ENCODE results near the gene DTWD1. TPM values are rescaled to one million over a fixed set of nuclear protein-coding genes. Genes with fewer than 3 reads are reported as not detected.
"Not testable (repeated sequence)": the region's sequence is repeated elsewhere in the genome, so short reads cannot be mapped to it uniquely, and the experiment has no call there.

Gene DTWD1
- total and polyA plus RNA-seq, 2 donors (not counting 3 experiments of a cell fraction or from before 2014, with no cell fraction given): 4.6 to 20.1 TPM

- no peak overlapping the region for H3K9ac ChIP-seq (replicated peaks; ENCODE audit: extremely low read depth, insufficient read depth, low read length)
- H3K9me1 ChIP-seq (replicated peaks; ENCODE audit: control insufficient read depth, extremely low read depth, insufficient read depth, low read length): no peaks in the 10 kb centered on the region
- no peak for FAIRE-seq
- H3K79me2 ChIP-seq (ENCODE audit: control insufficient read depth, insufficient read depth, low read length): no peaks in the 10 kb centered on the region
- H3K27ac ChIP-seq (ENCODE audit: insufficient read depth, low read depth, low read length): no peak overlapping the region
- no peaks in the 10 kb centered on the region for H3K4me1 ChIP-seq (ENCODE audit: control insufficient read depth, extremely low read depth, insufficient read depth, low read length)
- no peaks in the 10 kb centered on the region for H3K9me3 ChIP-seq (replicated peaks; ENCODE audit: control insufficient read depth, insufficient read depth, low read length)
- dilution Hi-C loops (cut with MboI; ENCODE audit: extremely low pct_ligation_motif_present, low sequenced_read_pairs): no loop called here
- H3K4me3 ChIP-seq (replicated peaks in 1 of 3; ENCODE audit: insufficient read depth in 1 of 3, low read depth in 1 of 3, low read length in 3 of 3): no peak overlapping the region
- no peaks in the 10 kb centered on the region for H3K27me3 ChIP-seq (ENCODE audit: control insufficient read depth in 2 of 2, insufficient read depth in 2 of 2, low read length in 2 of 2)
- TF ChIP-seq POLR2AphosphoS5 (IDR thresholded peaks at IDR 0.05; ENCODE audit: insufficient read depth, low read depth, low read length) (no peak), FOS (IDR thresholded peaks at IDR 0.05; ENCODE audit: borderline replicate concordance, insufficient read depth, low read length) (no peak), CTCF (IDR thresholded peaks at IDR 0.05; ENCODE audit: extremely low read depth in 1 of 2, insufficient read depth in 1 of 2, low read depth in 1 of 2, low read length in 2 of 2) (no peak), MYC (IDR thresholded peaks at IDR 0.05; ENCODE audit: low read depth, low read length) (no peak), EZH2 (IDR thresholded peaks at IDR 0.05; ENCODE audit: borderline replicate concordance, low read depth, low read length, severe bottlenecking) (no peak), JUN (IDR thresholded peaks at IDR 0.05; ENCODE audit: borderline replicate concordance, insufficient read depth, insufficient read length, low read depth) (no peak), GATA2 (IDR thresholded peaks at IDR 0.05; ENCODE audit: insufficient read depth, insufficient read length, low read depth, low read length) (no peak), MAX (IDR thresholded peaks at IDR 0.05; ENCODE audit: insufficient read depth, insufficient read length) (no peak), POLR2A (IDR thresholded peaks at IDR 0.05; ENCODE audit: low read depth, low read length) (no peak)
- ChIA-PET CTCF (interaction anchor here (1.0 to 1.1 kb wide), 2 partner anchors 23 to 462 kb away, joined by 3 read pairs; no protein-coding TSS in a partner anchor), POLR2A (no interaction called here)
- no peaks in the 10 kb centered on the region for H4K20me1 ChIP-seq (replicated peaks; ENCODE audit: control insufficient read depth, extremely low read depth, insufficient read depth, low read length)
- no peak for DNase-seq (ENCODE audit: low read depth, low spot score)
- intact Hi-C loops (cut with micrococcal nuclease): no loop called here
- H2AFZ ChIP-seq (ENCODE audit: low read depth, low read length): no peak overlapping the region
- BruUV-seq (replicated peaks): no TSS peak
- no peak overlapping the region for H3K4me2 ChIP-seq (ENCODE audit: insufficient read depth, low read length)
- no peaks in the 10 kb centered on the region for H3K36me3 ChIP-seq (ENCODE audit: control insufficient read depth in 2 of 2, extremely low read depth in 1 of 2, insufficient read depth in 2 of 2, low read length in 2 of 2)
These were observed 76.3 kb downstream of the DTWD1 start for GRCh38 chr15:49697121-49697520.

- H3K9me1 ChIP-seq (replicated peaks; ENCODE audit: control insufficient read depth, extremely low read depth, insufficient read depth, low read length); H3K36me3 ChIP-seq (ENCODE audit: control insufficient read depth in 2 of 2, extremely low read depth in 1 of 2, insufficient read depth in 2 of 2, low read length in 2 of 2); H3K27me3 ChIP-seq (ENCODE audit: control insufficient read depth in 2 of 2, insufficient read depth in 2 of 2, low read length in 2 of 2); POLR2A ChIA-PET; H3K9ac ChIP-seq (replicated peaks; ENCODE audit: extremely low read depth, insufficient read depth, low read length); H2AFZ ChIP-seq (ENCODE audit: low read depth, low read length); dilution Hi-C loops (cut with MboI; ENCODE audit: extremely low pct_ligation_motif_present, low sequenced_read_pairs); H3K4me2 ChIP-seq (ENCODE audit: insufficient read depth, low read length); H3K4me1 ChIP-seq (ENCODE audit: control insufficient read depth, extremely low read depth, insufficient read depth, low read length); H4K20me1 ChIP-seq (replicated peaks; ENCODE audit: control insufficient read depth, extremely low read depth, insufficient read depth, low read length); H3K27ac ChIP-seq (ENCODE audit: insufficient read depth, low read depth, low read length); BruUV-seq (replicated peaks); H3K79me2 ChIP-seq (ENCODE audit: control insufficient read depth, insufficient read depth, low read length); FAIRE-seq; intact Hi-C loops (cut with micrococcal nuclease); H3K9me3 ChIP-seq (replicated peaks; ENCODE audit: control insufficient read depth, insufficient read depth, low read length); CTCF ChIA-PET; H3K4me3 ChIP-seq (replicated peaks in 1 of 3; ENCODE audit: insufficient read depth in 1 of 3, low read depth in 1 of 3, low read length in 3 of 3); DNase-seq (ENCODE audit: low read depth, low spot score): not testable (repeated sequence)
These were observed 82.1 kb downstream of the DTWD1 start for GRCh38 chr15:49702982-49703381.

Measured in endothelial cell of umbilical vein (primary cell).